Mesodermal cell (in vitro differentiated cells): ENCODE data around the gene SH3GL1.

ENCODE experiments used
- H3K27ac ChIP-seq: 2 replicates; pipeline ENCODE4 v1.7.0; 2013; ENCODE audit warnings: mild to moderate bottlenecking, low read depth, low read length, moderate library complexity; ENCODE audit not compliant: severe bottlenecking
- H3K36me3 ChIP-seq: 2 replicates; pipeline ENCODE4 v1.7.1; 2013; ENCODE audit warnings: mild to moderate bottlenecking, low read length, moderate library complexity; ENCODE audit not compliant: control insufficient read depth, insufficient read depth
- H3K4me1 ChIP-seq: one replicate; pipeline ENCODE4 v1.7.1; 2013; ENCODE audit warnings: mild to moderate bottlenecking, low read length; ENCODE audit not compliant: insufficient read depth, control insufficient read depth, poor library complexity, severe bottlenecking
- H3K4me3 ChIP-seq: 2 replicates; pipeline ENCODE4 v1.7.0; 2013; ENCODE audit warnings: low read length, control low read depth, mild to moderate bottlenecking; ENCODE audit not compliant: insufficient read depth, poor library complexity, severe bottlenecking; ENCODE audit errors: extremely low read depth
- H3K9me3 ChIP-seq: 2 replicates; pipeline ENCODE4 v1.7.1; 2013; ENCODE audit warnings: mild to moderate bottlenecking, low read length, moderate library complexity; ENCODE audit not compliant: control insufficient read depth
- WGBS, 2 experiments: methylation state at CpG; one replicate each; pipeline ENCODE4 v1.1.5; 2013; ENCODE audit warnings: missing lambda C conversion rate in 2 of 2; ENCODE audit not compliant: insufficient coverage in 2 of 2; 5-methylcytosine and 5-hydroxymethylcytosine counted together

Gene SH3GL1

GRCh38 chr19:4367781-4368127 lies 32.6 kb downstream of the SH3GL1 start:
- peaks cover 31% of the 10 kb centered on the region for H3K36me3 ChIP-seq
- H3K4me3 ChIP-seq = no peak overlapping the region
- WGBS, 2 experiments = 94 to 96% methylated on average over 13 of the region's 13 CpGs
- H3K9me3 ChIP-seq = no peaks in the 10 kb centered on the region
- H3K27ac ChIP-seq = no peak overlapping the region
- peaks cover 25% of the 10 kb centered on the region for H3K4me1 ChIP-seq

GRCh38 chr19:4367336-4367723 lies 33.0 kb downstream of the SH3GL1 start:
- no peak overlapping the region for H3K4me3 ChIP-seq
- no peaks in the 10 kb centered on the region for H3K9me3 ChIP-seq
- peaks cover 25% of the 10 kb centered on the region for H3K4me1 ChIP-seq
- 94 to 95% methylated on average over 9 of the region's 10 CpGs for WGBS, 2 experiments
- H3K36me3 ChIP-seq = peaks cover 31% of the 10 kb centered on the region
- no peak overlapping the region for H3K27ac ChIP-seq

GRCh38 chr19:4366666-4367335 lies 33.5 kb downstream of the SH3GL1 start:
- WGBS, 2 experiments = 95 to 98% methylated on average over 7 of the region's 16 CpGs
- H3K4me1 ChIP-seq = peaks cover 25% of the 10 kb centered on the region
- H3K36me3 ChIP-seq = peaks cover 37% of the 10 kb centered on the region
- H3K4me3 ChIP-seq = no peak overlapping the region
- H3K27ac ChIP-seq = no peak overlapping the region
- H3K9me3 ChIP-seq = no peaks in the 10 kb centered on the region

GRCh38 chr19:4365791-4366665 lies 34.3 kb downstream of the SH3GL1 start:
- Histone ChIP-seq H3K9me3 (no peaks in the 10 kb centered on the region), H3K36me3 (peaks cover 44% of the 10 kb centered on the region), H3K27ac (no peak overlapping the region), H3K4me1 (peaks cover 25% of the 10 kb centered on the region), H3K4me3 (no peak overlapping the region)
- 94 to 100% methylated on average over 14 to 18 of the region's 19 CpGs for WGBS, 2 experiments

- Histone ChIP-seq H3K27ac (no peak overlapping the region), H3K4me1 (peaks cover 25% of the 10 kb centered on the region), H3K4me3 (no peak overlapping the region), H3K9me3 (no peaks in the 10 kb centered on the region), H3K36me3 (peaks cover 49% of the 10 kb centered on the region)
- WGBS, 2 experiments = 93 to 98% methylated on average over 10 to 16 of the region's 16 CpGs
Measured at GRCh38 chr19:4365341-4365740, 35.0 kb downstream of the SH3GL1 start.

- Histone ChIP-seq H3K27ac (no peak overlapping the region), H3K4me3 (no peak overlapping the region), H3K9me3 (no peaks in the 10 kb centered on the region), H3K4me1 (peaks cover 10% of the 10 kb centered on the region), H3K36me3 (peaks cover 65% of the 10 kb centered on the region)
- whole genome bisulfite sequencing, 2 experiments = 96 to 97% methylated on average over 24 to 26 of the region's 26 CpGs
Measured at GRCh38 chr19:4363571-4364304, 36.6 kb downstream of the SH3GL1 start.

- peak overlapping the region; percentile 23 for H3K27ac ChIP-seq
- H3K36me3 ChIP-seq = peaks cover 67% of the 10 kb centered on the region
- H3K4me1 ChIP-seq = peaks cover 2% of the 10 kb centered on the region
- no peaks in the 10 kb centered on the region for H3K9me3 ChIP-seq
- H3K4me3 ChIP-seq = no peak overlapping the region
- 92% methylated on average over 17 to 20 of the region's 22 CpGs for WGBS, 2 experiments
Measured at GRCh38 chr19:4362831-4363545, 37.4 kb downstream of the SH3GL1 start.

- no peaks in the 10 kb centered on the region for H3K9me3 ChIP-seq
- no peak overlapping the region for H3K4me3 ChIP-seq
- no peaks in the 10 kb centered on the region for H3K4me1 ChIP-seq
- peak overlapping the region; percentile 23 for H3K27ac ChIP-seq
- WGBS, 2 experiments = 92 to 93% methylated on average over 27 to 31 of the region's 32 CpGs
- peaks cover 62% of the 10 kb centered on the region for H3K36me3 ChIP-seq
Measured at GRCh38 chr19:4362101-4362828, 38.1 kb downstream of the SH3GL1 start.

- H3K4me3 ChIP-seq = no peak overlapping the region
- WGBS, 2 experiments = 88 to 90% methylated on average over 26 to 47 of the region's 50 CpGs
- H3K9me3 ChIP-seq = no peaks in the 10 kb centered on the region
- H3K36me3 ChIP-seq = peaks cover 69% of the 10 kb centered on the region
- H3K4me1 ChIP-seq = no peaks in the 10 kb centered on the region
- no peak overlapping the region for H3K27ac ChIP-seq
Measured at GRCh38 chr19:4361152-4362046, 38.9 kb downstream of the SH3GL1 start.
